ENCODE data around the gene STEEP1. TPM values are rescaled to one million over a fixed set of nuclear protein-coding genes. Genes with fewer than 3 reads are reported as not detected.

The STEEP1 gene
- total and polyA plus RNA-seq, 2 of the 13 experiments (the other 11 are each of a cell fraction or from before 2014, with no cell fraction given), result 7.7 to 23.1 TPM

GRCh38 chrX:119502727-119503483 lies 62.3 kb downstream of the STEEP1 start (continued):
- TF ChIP-seq MYPOP (CRISPR knock-in tag; IDR thresholded peaks at IDR 0.05) (no peak), ZNF318 (CRISPR knock-in tag; IDR thresholded peaks at IDR 0.05) (no peak), CCDC6 (CRISPR knock-in tag; IDR thresholded peaks at IDR 0.05) (no peak), YEATS2 (CRISPR knock-in tag; IDR thresholded peaks at IDR 0.05; ENCODE audit: borderline replicate concordance) (no peak), ZNF577 (CRISPR knock-in tag; IDR thresholded peaks at IDR 0.05; ENCODE audit: borderline replicate concordance, low read depth) (no peak), ZNF776 (CRISPR knock-in tag; IDR thresholded peaks at IDR 0.05) (no peak), NFAT5 (CRISPR knock-in tag; IDR thresholded peaks at IDR 0.05) (no peak), ZFP90 (CRISPR knock-in tag; IDR thresholded peaks at IDR 0.05; ENCODE audit: borderline replicate concordance) (no peak), SP4 (CRISPR knock-in tag; IDR thresholded peaks at IDR 0.05) (no peak), CBFB (CRISPR knock-in tag; IDR thresholded peaks at IDR 0.05) (no peak), XRCC5 (optimal IDR thresholded peaks at IDR 0.05; ENCODE audit: low read length) (peak; percentile 10), KDM5A (IDR thresholded peaks at IDR 0.05; ENCODE audit: borderline replicate concordance, low read length) (no peak), MEF2D (CRISPR knock-in tag; IDR thresholded peaks at IDR 0.05) (0 out of 2 replicates have a peak, but pooled peaks have one; percentile 23), ZNF331 (CRISPR knock-in tag; IDR thresholded peaks at IDR 0.05) (no peak), REPIN1 (CRISPR knock-in tag; IDR thresholded peaks at IDR 0.05; ENCODE audit: borderline replicate concordance, low read depth) (no peak)

All from HepG2 (cell line).